ENCODE data around the gene DNAJC1.
A peak's percentile ranks its signal among the peaks of the same experiment; 100 is the strongest.

Gene DNAJC1

DNA sequence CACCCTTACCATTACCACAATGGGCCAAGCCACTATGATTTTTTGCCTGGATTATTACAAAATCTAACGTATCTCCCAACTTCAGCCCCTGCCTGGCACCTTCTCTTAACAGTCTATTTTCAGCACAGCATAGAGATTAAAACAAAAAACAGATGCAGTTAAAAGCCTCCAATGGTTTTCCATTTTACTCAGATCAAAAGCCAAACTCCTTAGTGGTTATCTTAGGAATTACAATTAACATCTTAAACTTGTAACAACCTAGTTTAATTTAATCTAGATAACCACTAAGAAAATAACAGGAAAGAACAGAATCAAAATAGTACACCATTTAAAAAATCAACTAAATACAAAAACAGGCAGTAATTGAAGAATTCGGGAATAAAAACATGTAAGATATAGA is 43.5 kb downstream of the DNAJC1 start:
- no peak for DNase-seq (ENCODE audit: low read depth)

GRCh38 chr10:21954690-21955089 is 48.8 kb downstream of the DNAJC1 start:
- no peak for DNase-seq (ENCODE audit: low read depth)

DNA sequence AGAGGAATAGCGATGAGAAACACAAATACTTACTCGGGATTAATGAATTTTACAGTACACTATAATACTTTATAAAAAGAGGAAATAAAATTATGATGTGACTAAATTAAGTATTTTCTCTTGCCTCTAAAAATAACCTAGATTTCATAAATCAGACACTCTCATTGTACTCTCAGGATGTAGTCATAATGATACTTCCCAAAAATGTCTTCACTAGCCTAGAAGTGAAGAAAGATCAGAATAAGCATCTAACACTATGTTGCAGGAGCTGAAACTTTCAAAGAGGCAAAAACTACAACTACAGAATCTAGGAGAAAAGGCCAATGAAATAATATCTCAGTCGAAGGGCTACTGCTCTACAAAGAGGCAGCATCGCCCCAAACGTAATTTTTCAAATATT is 49.4 kb downstream of the DNAJC1 start:
- DNase-seq (ENCODE audit: low read depth), result no peak

- DNase-seq (ENCODE audit: low read depth), result no peak
Measured at GRCh38 chr10:21953585-21954057, 49.9 kb downstream of the DNAJC1 start.

GRCh38 chr10:21950566-21950965 is 53.0 kb downstream of the DNAJC1 start:
- DNase-seq (ENCODE audit: low read depth), result no peak

GRCh38 chr10:21946946-21947345 is 56.6 kb downstream of the DNAJC1 start:
- DNase-seq (ENCODE audit: low read depth), result no peak

DNA sequence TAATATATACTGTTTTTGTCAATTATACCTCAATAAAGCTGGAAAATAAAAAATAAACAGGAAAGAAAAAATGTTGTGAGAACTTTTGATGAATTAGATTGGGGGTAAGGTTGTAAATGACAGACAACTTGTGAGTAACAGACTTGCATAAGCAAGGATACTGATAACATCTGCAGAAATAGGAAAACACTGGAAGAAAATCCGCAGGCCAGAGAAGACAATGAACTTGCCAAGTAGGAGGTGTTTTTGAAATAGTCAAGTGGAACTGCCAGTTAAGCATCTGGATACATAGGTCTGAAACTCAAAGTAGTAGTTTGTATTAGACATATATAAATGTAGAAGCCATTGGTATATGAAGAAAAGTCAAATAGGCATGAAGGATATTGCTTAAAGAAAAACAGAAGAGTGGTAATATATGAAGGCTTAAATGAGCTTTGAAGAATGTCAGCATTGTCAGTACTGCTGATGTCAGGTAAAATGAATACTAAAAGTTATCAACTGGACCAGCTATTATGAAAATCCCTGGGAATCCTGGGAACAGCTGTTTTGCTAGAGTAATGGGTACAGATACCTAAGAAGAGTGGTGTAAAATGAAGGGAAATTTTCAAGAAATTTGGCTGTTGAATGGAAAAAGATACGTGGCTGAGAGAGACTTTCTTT is 58.7 kb downstream of the DNAJC1 start:
- DNase-seq (ENCODE audit: low read depth), result no peak

GRCh38 chr10:21943633-21944265 is 59.8 kb downstream of the DNAJC1 start:
- peak; percentile 16 for DNase-seq (ENCODE audit: low read depth)

DNA sequence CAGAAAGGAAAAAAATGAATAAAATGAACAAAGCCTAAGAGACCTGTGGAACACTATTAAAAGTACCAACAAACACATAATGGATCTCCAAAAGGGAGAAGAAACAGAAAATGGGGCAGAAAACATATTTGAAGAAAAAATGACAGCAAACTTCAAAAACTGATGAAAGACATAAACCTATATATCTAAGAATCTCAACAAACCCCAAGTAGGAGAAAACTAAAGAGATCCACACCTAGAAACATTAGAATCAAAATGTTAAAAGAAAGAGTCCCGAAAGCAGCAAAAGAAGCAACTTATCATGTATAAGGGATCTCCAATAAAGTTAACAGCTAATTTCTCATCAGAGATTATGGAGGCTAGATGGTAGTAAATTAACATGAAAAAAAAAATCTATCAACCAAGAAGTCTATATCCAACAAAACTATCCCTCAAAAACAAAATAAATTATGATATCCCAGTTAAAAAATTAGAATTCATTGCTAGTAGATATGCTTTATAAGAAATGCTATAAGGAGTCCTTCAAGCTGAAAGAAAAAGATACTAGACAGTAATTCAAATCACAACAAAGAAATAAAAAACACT is 68.0 kb downstream of the DNAJC1 start:
- DNase-seq (ENCODE audit: low read depth), result no peak

DNA sequence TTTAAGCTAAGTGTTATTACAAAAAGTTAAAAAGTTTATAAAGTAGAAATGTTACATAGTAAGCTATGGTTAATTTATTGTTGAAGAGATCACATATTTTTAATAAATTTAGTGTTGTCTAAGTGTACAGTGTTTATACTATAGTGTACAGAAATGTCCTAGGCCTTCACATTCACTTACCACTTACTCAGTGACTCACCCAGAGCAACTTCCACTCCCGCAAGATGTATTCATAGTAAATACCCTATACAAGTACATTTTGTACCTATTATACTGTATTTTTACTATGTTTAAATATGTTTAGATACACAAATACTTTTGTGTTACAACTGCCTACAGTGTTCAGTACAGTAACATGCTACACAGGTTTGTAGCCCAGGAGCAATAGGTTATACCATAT is 69.2 kb downstream of the DNAJC1 start:
- DNase-seq (ENCODE audit: low read depth), result no peak

- DNase-seq (ENCODE audit: low read depth), result no peak
Measured at GRCh38 chr10:21929070-21929469, 74.5 kb downstream of the DNAJC1 start.

DNA sequence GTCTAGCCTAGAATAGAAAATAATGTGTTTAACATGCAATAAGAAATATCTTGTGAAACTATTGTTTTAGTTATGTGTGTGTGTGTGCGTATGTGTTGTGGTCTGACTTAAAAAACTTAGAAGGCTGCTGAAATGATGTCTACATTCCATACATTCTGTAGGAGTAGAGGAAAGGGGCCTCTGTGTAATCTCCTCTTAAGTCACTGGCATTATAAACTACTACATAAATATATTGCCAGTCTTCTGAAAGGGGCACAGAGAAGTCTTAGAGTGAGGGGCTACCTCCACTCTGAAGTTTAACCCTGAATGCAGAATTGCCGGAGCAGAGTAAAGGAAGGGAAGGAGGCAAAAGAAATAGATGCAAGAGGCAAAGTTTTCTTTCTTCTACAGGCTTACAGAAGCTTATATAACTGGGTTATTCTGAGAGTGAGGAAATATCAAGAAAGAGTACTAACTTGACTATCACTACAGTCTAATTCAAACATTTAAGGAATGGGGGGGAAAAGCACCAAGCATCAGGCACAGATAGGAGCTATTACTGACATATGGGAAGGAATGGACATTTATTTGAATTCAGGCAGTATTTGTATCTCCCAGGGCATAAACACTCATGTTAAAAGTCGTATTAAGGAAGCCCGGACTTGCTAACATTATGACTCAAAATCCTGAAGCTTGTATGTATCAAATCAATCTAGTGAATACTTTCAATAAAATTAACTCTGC is 75.7 kb downstream of the DNAJC1 start:
- peak; percentile 22 for DNase-seq (ENCODE audit: low read depth)

GRCh38 chr10:21926949-21927348 is 76.6 kb downstream of the DNAJC1 start:
- DNase-seq (ENCODE audit: low read depth), result peak; percentile 89

DNA sequence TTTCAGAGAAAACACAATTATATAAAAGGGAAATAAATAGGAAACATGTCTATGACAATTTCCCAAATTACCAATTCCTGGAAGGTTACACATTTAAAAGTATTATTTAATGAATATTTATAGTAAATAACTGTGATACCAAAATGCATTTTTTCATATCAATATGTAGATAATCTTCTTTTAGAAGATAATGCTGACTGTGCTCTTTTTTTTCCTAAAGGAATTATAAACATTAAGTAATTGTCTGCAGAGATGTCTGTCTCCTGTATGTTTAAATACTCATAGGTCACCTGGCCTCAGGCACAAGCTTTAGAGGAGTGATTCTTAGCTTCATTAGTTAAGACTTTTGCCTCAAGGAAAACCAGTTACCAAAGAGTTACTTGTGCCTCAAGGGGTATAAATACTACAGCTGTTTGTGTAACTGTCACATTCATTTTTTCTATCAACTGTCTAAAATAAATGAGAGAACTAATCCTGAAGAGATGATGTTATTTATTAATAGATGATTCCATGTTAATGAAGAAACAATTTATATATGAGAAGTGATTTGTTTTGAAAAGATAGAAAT is 77.1 kb downstream of the DNAJC1 start:
- DNase-seq (ENCODE audit: low read depth), result no peak

GRCh38 chr10:21925851-21926250 is 77.7 kb downstream of the DNAJC1 start:
- DNase-seq (ENCODE audit: low read depth), result no peak

DNA sequence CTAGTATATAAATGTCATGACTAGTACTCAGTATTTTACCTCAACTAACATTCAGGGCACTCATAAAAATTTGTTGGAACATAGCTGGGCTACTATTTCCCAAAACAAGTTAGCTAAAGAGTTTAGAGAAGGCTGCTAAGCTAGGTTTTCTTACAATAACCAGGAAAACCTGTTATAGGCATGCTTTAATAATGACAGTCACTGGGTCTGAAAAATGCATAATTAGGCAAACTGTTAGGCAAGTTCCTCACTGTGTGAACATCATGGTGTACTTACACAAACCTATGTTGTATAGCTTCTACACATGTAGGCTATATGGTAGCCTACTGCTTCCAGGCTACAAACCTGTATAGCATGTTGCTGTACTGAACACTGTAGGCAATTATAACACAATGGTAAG is 79.0 kb downstream of the DNAJC1 start:
- no peak for DNase-seq (ENCODE audit: low read depth)

DNA sequence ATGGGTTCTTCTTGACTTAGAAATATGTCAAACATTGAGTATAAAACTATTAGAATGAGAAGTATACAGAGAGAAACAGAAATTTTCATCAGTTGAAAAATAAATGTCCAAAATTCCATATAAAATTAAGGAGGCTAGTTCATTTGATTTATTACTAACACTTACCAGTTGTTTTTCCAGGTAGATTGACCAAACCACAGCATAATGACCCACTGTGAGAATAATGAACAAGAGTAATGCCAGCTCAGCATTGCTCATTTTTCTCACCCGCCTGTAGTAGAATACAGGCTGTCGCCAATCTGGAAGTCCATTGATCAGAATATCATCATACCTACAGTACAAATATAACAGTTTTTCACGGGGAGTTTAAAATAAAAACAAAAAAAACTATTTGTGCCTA is 82.9 kb downstream of the DNAJC1 start:
- no peak for DNase-seq (ENCODE audit: low read depth)

- DNase-seq (ENCODE audit: low read depth), result no peak
Measured at GRCh38 chr10:21919906-21920305, 83.6 kb downstream of the DNAJC1 start.

- DNase-seq (ENCODE audit: low read depth), result peak; percentile 6
Measured at GRCh38 chr10:21919117-21919516, 84.4 kb downstream of the DNAJC1 start.

GRCh38 chr10:21912625-21913024 is 90.9 kb downstream of the DNAJC1 start:
- no peak for DNase-seq (ENCODE audit: low read depth)

GRCh38 chr10:21910798-21911197 is 92.7 kb downstream of the DNAJC1 start:
- no peak for DNase-seq (ENCODE audit: low read depth)

DNA sequence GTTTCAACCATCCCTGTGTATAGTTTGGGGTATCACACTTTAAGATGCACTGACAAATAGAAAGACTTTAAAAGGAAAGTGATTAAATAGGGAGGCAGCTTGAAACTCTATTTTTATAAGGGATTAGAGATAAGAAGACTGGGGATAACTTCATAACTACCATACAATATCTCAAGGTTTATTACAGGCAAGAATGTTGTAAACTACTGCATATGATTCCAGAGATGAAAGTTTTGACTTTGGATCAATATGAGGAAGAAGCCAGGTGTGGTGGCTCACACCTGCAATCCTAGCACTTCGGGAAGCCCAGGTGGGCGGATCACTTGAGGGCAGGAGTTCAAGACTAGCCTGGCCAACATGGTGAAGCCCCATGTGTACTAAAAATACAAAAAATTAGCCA is 96.1 kb downstream of the DNAJC1 start:
- no peak for DNase-seq (ENCODE audit: low read depth)

GRCh38 chr10:21904930-21905329 is 98.6 kb downstream of the DNAJC1 start:
- DNase-seq (ENCODE audit: low read depth), result no peak
